K562 (cell line): Measurements from ENCODE around the gene KIF26B. TPM values are rescaled to one million over a fixed set of nuclear protein-coding genes. Genes with fewer than 3 reads are reported as not detected.

Experiments
- ATF4 ChIP-seq: fragments of 450-650 bp; formaldehyde crosslinking; IDR thresholded peaks from 2 replicates; pipeline ENCODE4 v1.4.0; 2022; ENCODE audit warnings: mild to moderate bottlenecking, moderate library complexity
- FOXM1 ChIP-seq, 2 experiments: fragments of 450-650 bp in 1 of 2; sonication (generic) in 1 of 2; formaldehyde crosslinking in 1 of 2; IDR thresholded peaks; 2 replicates each; pipeline versions ENCODE4 v1.6.1 to v1.9.0; 2017 to 2022; ENCODE audit warnings: low read depth in 2 of 2, mild to moderate bottlenecking in 2 of 2, missing genetic modification reagents in 1 of 2, moderate library complexity in 1 of 2
- FOXO4 ChIP-seq: fragments of 450-650 bp; formaldehyde crosslinking; IDR thresholded peaks from 2 replicates; pipeline ENCODE4 v1.4.0; 2020; ENCODE audit warnings: mild to moderate bottlenecking, moderate library complexity
- PBX2 ChIP-seq, 2 experiments: IDR thresholded peaks in 1 of 2; conservative IDR thresholded peaks in 1 of 2; 2 replicates each; pipeline ENCODE4 v1.6.1; 2016; ENCODE audit warnings: low read depth in 2 of 2, mild to moderate bottlenecking in 1 of 2, missing compliant biosample characterization in 1 of 2, missing genetic modification characterization in 1 of 2, moderate library complexity in 1 of 2
- PPARD ChIP-seq: fragments of 250-450 bp; sonication (Bioruptor Pico); IDR thresholded peaks from 2 replicates; pipeline ENCODE4 v1.8.0; 2022; ENCODE audit warnings: inconsistent platforms, mild to moderate bottlenecking, moderate library complexity
- TGIF2 ChIP-seq: sonication (generic); formaldehyde crosslinking; IDR thresholded peaks from 2 replicates; pipeline ENCODE4 v1.8.1; 2022; ENCODE audit warnings: mild to moderate bottlenecking, missing genetic modification reagents, moderate library complexity
- WHSC1 ChIP-seq: IDR thresholded peaks from one replicate; pipeline ENCODE4 v1.6.1; 2012; ENCODE audit warnings: low read length, control low read depth, inconsistent platforms
- ZBTB1 ChIP-seq: sonication (generic); formaldehyde crosslinking; IDR thresholded peaks from 2 replicates; pipeline ENCODE4 v1.8.1; 2023; ENCODE audit warnings: missing genetic modification reagents, low read depth, mild to moderate bottlenecking, borderline replicate concordance
- ZNF347 ChIP-seq: fragments of 450-650 bp; formaldehyde crosslinking; IDR thresholded peaks from 2 replicates; pipeline ENCODE4 v1.4.0; 2020; ENCODE audit warnings: low read depth, mild to moderate bottlenecking, moderate library complexity
- polyA plus RNA-seq, 8 experiments: library from polyadenylated mRNA; depleted of rRNA in 4 of 8; stranded (reverse) in 5 of 8; unstranded in 3 of 8; fragments of >200 nt; fragmentation: Nextera tagmentation in 2 of 8; fragmentation: Illumina TruSeq in 1 of 8; extraction: Ambion mirVana in 2 of 8; extraction: Trizol in 1 of 8; gene quantifications; 2 replicates each; pipeline versions ENCODE4 v1.2.1 to v1.2.3, GENCODE V29; 2011 to 2014; ENCODE audit warnings: inconsistent platforms in 1 of 8, missing spikeins in 1 of 8
- total RNA-seq, 7 experiments: library from RNA; depleted of rRNA in 6 of 7; stranded (reverse); fragments of >200 nt in 6 of 7; fragmentation: Illumina TruSeq in 2 of 7; extraction: Trizol in 2 of 7; gene quantifications; 2 replicates each; pipeline versions ENCODE4 v1.2.1 to v1.2.3, GENCODE V29; 2011 to 2021; ENCODE audit warnings: low replicate concordance in 1 of 7

The KIF26B gene
- total and polyA plus RNA-seq, 9 of the 15 experiments (the other 6 are each of a cell fraction or from before 2014, with no cell fraction given) = 0.02 to 0.08 (median 0.03) TPM; not detected in 6

- no peak for TF ChIP-seq PBX2 (CRISPR knock-in tag; IDR thresholded peaks at IDR 0.05; ENCODE audit: low read depth)
- TF ChIP-seq PBX2 (tag; conservative IDR thresholded peaks at IDR 0.05; ENCODE audit: low read depth) = no peak
- TF ChIP-seq PPARD (CRISPR knock-in tag) = no peak
- TF ChIP-seq ZNF347 (CRISPR knock-in tag) = no peak
- TF ChIP-seq FOXM1 (IDR thresholded peaks at IDR 0.05; ENCODE audit: low read depth) = no peak
- TF ChIP-seq FOXM1 (CRISPR knock-in tag; IDR thresholded peaks at IDR 0.05; ENCODE audit: low read depth) = no peak
- TF ChIP-seq ZBTB1 (CRISPR knock-in tag) = no peak
- TF ChIP-seq ATF4 (CRISPR knock-in tag) = no peak
- no peak for TF ChIP-seq FOXO4
- no peak for TF ChIP-seq TGIF2 (CRISPR knock-in tag)
- TF ChIP-seq WHSC1 = no peak
Observed at GRCh38 chr1:245200146-245200545, 45.4 kb downstream of the KIF26B start (continued).
